GM21367 (cell line): ENCODE results near the gene FYCO1.

Experiments
- ATAC-seq: cut with Tn5 transposase; IDR thresholded peaks from one replicate; pipeline ENCODE4 v1.9.1; 2021; ENCODE audit not compliant: unreplicated experiment

The FYCO1 gene

DNA sequence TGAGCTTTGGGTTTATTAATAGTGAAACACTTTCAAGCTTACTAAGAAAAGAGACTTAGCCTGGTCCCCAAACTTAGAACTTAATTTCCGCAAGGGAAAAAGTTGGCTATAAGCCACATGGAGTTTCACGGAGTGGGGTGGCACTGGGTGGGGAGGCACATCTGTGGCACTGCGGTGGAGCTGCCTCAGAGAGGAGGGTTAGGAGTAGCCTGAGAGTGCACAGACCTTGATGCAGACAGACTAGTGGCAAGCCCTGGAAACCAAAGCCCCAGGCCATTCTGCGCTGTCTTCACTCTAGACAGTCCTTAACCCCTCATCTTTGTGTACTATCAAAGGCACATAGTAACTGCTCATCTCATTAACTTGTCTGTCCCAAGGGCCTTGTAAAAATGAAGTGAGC, 30.4 kb downstream of the FYCO1 start:
- ATAC-seq = no peak

DNA sequence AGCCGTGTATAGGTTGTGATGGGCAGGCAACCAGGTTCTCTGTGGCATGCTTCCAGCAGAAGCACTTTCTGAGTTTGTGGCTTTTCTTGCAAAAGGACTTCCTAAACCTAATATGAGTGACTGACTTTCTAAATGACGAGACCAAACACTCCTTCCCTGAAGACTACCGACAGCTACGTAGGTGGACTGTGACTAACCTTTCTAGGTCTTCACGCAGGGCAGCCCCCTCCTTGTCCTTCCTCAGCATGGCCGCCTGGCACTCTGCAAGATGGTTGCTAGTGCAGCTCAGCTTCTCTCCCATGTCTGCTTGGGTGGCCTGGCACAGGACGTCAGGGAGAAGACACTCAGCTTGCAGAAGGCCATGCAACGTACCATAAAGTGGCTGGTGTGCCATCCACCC, 31.5 kb downstream of the FYCO1 start:
- ATAC-seq = no peak

DNA sequence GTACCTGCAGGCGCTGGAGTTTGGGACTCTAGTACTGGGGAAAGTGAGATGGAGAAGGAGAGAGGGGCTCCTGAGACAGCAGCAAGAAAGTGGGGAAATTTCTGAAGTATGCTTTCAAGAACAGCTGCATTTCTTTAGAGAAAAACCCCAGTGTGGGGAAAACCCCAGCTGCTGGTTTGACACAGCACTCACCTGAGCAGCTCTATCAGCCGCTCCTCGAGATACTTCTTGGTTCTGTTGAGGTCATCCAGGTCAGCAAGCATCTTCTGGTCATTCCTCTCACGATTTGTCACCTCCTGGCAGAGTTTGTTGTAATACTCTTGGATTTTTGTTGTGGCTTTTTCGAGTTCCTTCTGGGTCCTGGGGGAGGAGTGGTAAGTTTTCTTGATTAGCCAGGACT, 33.6 kb downstream of the FYCO1 start:
- no peak for ATAC-seq

- ATAC-seq = no peak
Measured at GRCh38 chr3:45960289-45960688, 35.3 kb downstream of the FYCO1 start.

DNA sequence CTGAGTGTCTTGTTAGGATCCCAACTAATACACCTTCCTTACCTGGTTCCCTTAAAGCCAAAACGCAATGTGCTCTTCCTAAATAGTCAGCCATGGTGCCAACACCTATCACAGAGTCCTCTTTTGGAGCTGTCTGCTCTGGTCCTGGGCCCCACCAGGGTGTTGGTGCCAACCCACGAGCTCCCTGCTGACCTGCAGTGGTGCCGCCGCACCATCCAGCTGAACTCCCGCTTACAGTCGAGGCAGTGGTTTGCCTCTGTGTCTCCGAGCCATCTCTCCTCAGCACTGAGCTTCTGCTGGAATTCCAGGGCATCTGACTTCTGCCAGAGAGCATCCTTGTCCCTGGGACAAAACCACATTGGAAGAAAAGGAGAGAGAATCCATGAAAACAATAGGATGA, 36.4 kb downstream of the FYCO1 start:
- ATAC-seq = no peak

DNA sequence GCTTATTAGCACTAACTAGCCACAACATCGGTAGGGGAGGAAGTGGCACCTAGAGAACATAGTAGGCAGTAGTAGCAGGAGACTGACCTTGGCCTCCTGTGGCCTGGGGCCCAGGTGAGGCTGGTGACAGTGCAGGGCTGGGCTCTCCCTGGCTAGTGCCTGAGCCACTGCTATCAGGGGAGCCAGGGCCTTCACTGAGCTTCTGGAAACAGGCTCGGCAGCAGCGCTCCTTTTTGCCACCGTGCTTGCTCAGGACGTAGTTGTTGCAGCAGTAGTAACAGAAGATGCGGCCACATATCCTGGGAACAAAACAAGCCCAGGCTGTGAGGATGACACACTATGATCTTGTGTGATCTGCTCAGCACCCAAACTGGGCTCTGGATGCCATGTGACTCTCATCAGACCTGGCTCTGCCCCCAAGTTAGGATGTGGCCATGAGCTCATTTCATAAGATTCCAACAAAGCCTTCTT, 37.3 kb downstream of the FYCO1 start:
- ATAC-seq = no peak

GRCh38 chr3:45957586-45957985, 38.0 kb downstream of the FYCO1 start:
- ATAC-seq = no peak

GRCh38 chr3:45955706-45956105, 39.9 kb downstream of the FYCO1 start:
- ATAC-seq = no peak

DNA sequence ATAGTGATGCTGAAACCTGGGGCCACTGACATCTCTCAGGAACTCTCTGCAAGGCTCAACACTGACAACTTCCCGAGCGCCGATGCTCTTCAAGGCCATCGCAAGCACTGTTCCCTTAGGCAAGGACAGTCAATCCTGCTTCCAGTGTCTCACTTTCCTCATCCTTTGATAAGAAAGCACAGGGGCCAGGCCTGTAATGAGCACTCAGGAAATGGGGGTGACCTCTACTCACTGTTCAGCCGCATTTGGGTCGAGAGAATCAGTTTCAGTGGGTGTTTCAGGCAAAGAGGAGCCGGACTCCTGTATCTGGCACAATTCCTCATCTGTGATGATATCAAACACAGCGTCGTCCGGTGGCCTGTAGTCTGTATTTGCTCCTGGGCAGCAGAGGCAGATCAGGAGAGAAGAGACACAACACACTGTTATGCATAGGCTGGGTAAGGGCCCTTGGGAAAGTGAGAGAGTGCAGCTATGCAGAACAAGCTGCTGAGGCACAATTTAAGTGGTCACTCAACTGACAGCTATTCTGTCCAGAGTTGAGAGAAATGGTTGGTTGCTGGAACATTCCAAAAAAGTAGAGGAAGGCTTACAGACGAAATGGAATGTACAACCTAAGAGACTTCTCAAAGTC, 40.5 kb downstream of the FYCO1 start:
- no peak for ATAC-seq

GRCh38 chr3:45954306-45954705, 41.3 kb downstream of the FYCO1 start:
- ATAC-seq = no peak

GRCh38 chr3:45953536-45953935, 42.1 kb downstream of the FYCO1 start:
- ATAC-seq = no peak

- no peak for ATAC-seq
Measured at GRCh38 chr3:45952456-45952855, 43.2 kb downstream of the FYCO1 start.

GRCh38 chr3:45951946-45952345, 43.7 kb downstream of the FYCO1 start:
- ATAC-seq = no peak

DNA sequence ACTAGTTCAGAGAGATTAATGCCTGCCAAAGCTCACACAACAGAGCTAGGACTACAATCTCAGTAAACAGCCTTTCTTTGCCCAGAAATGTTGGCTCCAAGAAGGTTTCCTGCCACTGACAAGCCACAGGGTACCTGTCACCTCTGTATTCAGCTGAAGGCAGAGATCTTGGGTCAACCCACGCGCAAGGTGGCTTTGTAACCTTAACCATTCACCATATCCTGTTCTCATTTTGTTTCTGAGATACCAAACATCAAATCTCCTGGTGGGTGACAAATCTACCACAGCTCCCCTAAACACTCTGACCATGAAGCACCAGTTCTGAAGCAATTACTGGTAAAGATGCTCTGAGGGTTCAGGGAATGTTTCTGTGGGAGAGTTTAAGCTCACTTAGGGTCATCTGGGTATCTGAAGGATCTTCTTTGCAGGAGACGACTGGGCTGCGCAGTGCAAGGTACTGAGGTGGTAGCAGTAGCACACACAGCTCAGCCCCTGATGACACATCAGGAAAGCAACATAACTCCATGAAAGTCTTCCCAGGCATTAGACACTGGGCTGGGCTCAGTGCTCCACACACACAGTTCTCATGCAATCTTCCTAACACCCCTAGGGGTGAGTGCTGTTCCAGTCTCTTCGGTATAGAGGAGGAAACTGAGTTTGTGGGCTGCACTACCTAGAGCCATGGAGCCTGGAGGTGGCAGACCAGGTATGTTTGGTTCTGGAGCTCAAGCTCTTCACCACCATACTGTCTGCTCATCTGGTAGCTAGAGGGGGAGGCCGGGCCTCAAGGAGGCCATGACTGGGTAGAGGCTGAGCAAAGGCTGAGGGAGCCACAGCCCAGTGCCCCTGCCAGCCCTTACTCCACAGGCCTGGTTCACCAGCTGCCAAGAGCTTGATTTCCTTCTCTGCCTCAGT, 44.7 kb downstream of the FYCO1 start:
- no peak for ATAC-seq

DNA sequence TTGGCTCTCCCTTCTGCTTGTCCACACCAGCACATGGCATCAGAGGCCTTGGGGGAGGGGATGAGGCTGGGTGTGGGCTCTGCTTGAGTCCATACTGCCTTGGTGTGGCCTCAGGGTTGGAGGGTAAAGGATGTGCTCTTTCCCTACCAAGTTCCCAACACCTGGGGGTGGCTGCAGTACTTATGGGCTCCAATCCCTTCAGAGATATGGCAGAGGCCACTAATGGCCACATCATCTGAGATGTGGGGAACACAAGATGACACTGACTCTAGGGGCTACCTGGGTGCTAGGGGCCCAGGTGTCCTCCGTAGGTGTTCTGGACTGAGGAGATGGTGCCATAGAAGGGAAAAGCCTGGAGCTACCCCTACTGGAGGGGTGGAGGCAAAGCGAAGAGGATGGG, 45.5 kb downstream of the FYCO1 start:
- no peak for ATAC-seq

- no peak for ATAC-seq
Measured at GRCh38 chr3:45949432-45949831, 46.2 kb downstream of the FYCO1 start.

DNA sequence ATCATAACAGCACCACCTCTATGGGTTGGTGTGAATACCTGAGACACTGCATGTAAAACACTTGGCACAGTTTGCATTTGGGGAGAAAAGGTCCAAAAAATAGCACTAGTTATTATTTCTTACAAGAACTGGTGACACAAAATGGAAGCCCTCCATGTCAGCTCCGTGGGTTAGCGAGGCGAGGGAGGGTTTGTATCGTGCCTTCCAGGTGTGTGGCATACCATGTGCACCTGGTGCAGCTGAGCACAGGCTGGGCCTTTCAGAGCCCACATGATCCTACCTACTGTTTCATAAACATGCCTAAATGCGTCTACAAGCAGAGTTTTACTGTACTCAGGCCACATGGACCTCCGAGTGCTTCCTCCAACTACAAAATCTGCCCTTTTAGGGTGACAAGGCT, 46.7 kb downstream of the FYCO1 start:
- no peak for ATAC-seq

DNA sequence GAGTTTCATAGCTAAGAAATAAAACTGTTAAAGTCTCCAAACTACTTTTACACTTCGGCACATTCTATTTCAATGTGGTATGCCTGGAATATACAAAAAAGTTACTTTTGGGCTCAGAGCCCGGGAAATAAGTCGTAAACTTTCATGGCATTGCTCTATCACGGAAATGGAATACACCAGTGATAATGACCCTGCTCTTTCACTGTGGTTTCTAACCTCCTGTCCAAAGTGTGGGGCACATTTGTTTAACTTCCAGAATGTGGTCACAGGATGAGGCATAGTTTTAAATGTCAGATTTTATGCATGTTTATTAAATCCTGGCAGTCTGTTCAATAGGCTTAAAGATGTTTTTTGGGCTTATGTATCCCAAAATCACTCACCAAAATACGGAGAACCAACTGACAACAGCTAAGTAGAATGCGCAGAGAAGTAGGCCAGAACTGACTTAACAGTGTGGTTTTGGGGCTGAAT, 47.3 kb downstream of the FYCO1 start:
- no peak for ATAC-seq

GRCh38 chr3:45947361-45947760, 48.3 kb downstream of the FYCO1 start:
- no peak for ATAC-seq

DNA sequence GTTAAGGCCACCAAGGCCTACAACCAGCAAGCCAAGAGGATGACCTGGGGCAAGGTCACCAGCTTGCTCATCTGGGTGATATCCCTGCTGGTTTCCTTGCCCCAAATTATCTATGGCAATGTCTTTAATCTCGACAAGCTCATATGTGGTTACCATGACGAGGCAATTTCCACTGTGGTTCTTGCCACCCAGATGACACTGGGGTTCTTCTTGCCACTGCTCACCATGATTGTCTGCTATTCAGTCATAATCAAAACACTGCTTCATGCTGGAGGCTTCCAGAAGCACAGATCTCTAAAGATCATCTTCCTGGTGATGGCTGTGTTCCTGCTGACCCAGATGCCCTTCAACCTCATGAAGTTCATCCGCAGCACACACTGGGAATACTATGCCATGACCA, 48.7 kb downstream of the FYCO1 start:
- ATAC-seq = no peak

- ATAC-seq = no peak
Measured at GRCh38 chr3:45946307-45946706, 49.3 kb downstream of the FYCO1 start.
